Endometrial microvascular endothelial cells (primary cell): ENCODE measurements around the gene PPP2R5E. TPM values are rescaled to one million over a fixed set of nuclear protein-coding genes. Genes with fewer than 3 reads are reported as not detected.

Source experiments
- in situ Hi-C: cut with HindIII; loops from 2 replicates; pipeline ENCODE4 v1.10.0; 2017; ENCODE audit warnings: low sequenced_read_pairs, low pct_unique_long_range_greater_than_20kb; ENCODE audit errors: inconsistent ontology term
- total RNA-seq: library from RNA; depleted of rRNA; stranded (reverse); fragments of >200 nt; gene quantifications from one replicate; pipeline ENCODE4 v1.2.3, GENCODE V29; 2015; ENCODE audit errors: inconsistent ontology term

PPP2R5E gene
- total RNA-seq, 1 donor from 2014 or later = 36.7 TPM

DNA sequence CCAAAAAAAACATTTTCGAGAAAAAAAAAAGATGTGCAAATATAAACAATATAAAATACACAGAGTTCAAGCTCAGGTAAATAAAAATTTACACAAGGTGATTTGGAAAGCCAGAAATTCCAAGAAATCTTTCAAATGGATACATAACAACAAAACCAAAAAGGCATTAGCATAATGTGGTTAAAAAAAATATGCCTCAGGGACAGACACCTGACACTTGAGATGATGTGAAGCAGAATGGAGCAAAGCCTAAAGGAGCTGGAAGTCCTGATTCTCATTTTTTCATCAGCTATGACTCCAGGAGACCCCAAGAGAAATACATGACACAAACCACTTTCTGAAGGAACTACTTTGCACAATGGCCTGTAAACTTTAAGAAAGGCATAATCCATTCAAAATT is 98.6 kb downstream of the PPP2R5E start:
- in situ Hi-C loops = no loop called here

DNA sequence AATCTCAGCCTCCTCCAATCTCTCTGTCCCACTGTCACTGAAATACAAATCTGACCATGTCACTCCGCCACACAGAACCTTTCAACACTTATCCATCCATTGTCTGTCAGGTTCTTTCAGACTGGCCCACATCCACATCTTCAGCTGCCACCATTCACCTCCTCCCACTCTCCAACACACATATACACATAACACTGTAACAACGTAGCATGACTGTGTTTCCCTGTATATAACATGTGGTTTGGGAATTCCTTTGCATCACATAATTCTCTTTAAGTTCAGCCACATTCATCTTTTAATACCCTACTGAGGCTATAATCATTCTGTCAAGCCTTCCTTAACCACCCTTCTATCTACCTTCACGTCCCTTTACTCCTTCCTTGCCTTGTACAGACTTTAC is 99.2 kb downstream of the PPP2R5E start:
- in situ Hi-C loops = no loop called here

- in situ Hi-C loops = no loop called here
Observed at GRCh38 chr14:63443361-63443760, 99.8 kb downstream of the PPP2R5E start.

GRCh38 chr14:63438065-63438757 is 105.0 kb downstream of the PPP2R5E start:
- in situ Hi-C loops = no loop called here

DNA sequence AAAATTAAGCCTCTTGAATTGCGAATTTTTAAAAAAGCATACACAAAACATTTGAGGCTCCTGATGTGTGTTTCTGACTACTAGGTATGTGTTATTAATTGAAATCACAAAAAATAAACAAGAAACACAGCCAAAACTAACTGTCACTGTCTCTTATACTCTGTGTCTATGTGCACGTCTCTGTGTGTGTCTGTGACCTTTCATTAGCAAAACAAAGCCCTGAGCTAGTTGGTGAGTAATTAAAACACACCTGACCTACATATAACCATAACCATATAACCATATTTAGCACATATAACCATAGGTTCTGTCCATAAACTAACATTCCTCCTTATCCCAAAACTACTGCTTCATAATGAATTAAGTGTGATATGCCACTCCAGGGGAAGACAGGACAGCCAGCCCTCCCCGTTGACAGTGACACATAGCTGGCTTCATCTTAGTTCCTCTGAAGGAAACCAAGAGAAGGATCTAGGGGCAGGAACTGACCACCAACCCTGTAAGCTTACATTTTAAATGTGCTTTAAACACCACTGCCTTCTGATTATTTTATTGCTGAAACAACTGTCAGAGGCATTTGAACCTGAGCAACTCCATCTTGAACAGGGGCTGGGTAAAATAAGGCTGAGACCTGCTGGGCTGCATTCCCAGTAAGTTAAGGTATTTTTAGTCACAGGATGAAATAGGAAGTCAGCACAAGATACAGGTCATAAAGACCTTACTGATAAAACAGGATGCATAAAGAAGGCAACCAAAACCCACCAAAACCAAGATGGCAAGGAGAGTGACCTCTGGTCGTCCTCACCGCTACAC is 106.7 kb downstream of the PPP2R5E start:
- in situ Hi-C loops = no loop called here

DNA sequence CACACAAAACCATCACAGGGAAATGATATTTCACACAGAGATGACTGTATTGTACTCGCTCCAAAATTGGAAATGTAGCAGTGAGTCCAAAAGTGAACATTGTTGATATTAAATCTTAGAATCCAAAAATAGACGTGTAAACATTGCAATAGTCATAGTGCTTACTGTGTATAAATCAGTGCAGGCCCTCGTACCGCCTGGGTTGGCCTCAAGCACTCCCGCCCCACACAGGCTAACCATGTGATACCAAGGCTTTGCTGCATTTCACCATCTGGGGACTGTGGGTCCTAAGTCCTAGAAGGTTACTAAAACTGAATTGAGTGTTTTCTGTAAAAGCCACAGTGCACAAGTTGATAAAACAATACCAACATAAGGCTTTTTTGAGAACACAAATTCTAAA is 107.3 kb downstream of the PPP2R5E start:
- in situ Hi-C loops = no loop called here

DNA sequence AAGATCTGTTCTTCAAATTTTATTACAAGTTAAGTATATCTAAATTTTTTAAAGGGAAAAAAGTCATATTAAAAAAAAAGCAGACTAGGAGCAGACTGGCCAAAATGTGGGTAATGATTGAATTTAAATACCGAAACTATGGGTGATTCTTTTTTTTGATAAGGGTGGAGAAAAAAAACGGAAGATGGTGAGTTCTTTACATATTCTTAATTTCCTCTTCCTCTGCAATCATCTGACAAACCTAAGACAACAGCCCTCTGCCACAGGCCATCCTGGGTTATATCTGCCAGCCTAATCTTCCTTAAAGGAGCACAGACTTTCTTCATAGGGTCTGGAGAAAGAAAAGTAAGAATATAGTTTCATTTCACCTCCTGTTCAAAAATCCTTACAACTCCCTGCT is 108.0 kb downstream of the PPP2R5E start:
- in situ Hi-C loops = no loop called here

DNA sequence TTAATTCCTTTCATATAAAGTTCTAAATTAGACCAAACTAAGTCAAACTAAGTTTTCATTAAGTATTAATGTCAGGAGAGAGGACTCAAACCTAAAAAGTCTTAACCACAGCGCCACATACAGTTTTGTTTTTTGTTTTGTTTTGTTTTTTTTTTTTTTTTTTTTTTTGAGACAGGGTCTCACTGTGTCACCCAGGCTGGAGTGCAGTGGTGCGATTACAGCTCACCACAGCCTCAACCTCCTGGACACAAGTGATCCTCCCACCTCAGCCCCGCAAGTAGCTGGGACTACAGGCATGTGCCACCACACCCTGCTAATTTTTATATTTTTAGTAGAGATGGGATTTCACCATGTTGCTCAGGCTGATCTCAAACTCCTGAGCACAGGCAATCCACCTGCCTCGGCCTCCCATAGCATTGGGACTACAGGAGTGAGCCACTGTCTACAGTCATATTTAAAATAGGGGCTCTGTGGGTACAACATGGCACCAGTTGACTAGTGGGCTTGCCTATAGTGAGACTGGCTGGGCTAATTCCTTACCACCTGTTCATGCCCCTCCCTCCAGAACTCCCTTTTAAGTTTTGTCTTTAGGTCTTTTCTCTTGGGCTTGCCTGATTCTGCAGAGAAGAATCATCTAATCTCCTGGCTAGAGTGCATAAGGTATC is 110.2 kb downstream of the PPP2R5E start:
- in situ Hi-C loops = no loop called here

- in situ Hi-C loops = no loop called here
Observed at GRCh38 chr14:63432228-63432627, 110.9 kb downstream of the PPP2R5E start.

- in situ Hi-C loops = no loop called here
Observed at GRCh38 chr14:63431466-63431865, 111.7 kb downstream of the PPP2R5E start.

- in situ Hi-C loops = no loop called here
Observed at GRCh38 chr14:63428486-63428885, 114.7 kb downstream of the PPP2R5E start.

DNA sequence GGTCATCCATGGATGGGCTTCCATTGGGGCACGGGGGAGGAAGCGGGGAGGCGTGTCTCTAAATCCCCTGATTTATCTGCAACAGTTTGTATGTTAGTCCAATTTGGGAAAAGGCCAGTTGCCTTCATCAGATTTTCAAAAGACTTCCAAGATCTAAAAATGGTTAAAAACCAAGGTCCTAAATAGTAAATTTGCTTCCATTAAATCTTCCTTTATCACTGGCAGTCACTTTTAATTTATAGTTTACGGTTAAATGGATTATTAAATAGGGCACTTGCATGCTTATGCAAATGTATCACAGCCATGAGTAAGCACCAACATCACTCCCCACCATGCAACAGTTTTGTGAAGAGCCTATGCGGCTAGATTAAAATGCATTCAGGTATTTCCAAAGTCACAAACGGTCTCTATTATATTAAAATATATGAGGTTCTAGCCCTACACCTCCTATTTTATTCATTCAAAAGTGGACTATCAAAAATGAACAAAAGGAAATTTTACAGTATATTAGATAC is 116.3 kb downstream of the PPP2R5E start:
- in situ Hi-C loops = no loop called here

DNA sequence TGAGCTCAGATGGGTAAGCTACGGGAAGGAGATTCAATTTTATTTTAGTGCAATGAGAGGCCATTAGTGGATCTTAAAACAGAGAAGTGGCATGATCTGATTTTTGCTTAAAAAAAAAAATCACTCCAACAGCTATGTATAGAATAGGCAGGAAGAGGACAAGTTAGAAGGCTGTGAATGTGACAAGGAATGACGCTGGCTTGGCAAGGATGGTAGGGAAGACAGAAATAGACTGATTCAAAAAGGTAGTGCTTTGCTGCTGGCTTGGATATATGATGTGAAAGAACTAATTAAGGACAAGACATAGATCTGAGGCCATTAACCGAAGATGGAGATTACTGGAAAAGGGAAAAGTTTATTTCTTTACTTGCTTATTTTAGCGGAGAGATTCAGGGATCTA is 119.3 kb downstream of the PPP2R5E start:
- in situ Hi-C loops = no loop called here

- in situ Hi-C loops = no loop called here
Observed at GRCh38 chr14:63423381-63423780, 119.8 kb downstream of the PPP2R5E start.

DNA sequence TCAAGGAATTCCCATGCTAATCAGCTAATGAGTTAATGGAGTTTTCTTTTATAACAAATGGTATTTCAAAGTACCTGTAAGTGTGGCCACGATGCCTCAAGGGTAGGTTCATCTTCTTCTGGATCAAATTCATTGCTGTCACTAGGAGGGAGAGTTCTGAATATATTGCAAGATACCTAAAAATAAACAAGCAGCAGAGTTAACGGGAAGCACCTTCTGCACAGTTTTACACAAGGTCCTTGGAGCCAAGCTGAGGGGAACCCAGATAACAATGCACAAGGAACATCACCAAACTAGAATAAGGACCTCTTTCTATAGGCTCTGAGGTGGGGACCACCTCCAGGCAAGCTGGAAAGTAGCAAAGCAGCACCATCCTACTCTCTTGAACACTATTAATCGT is 121.3 kb downstream of the PPP2R5E start:
- in situ Hi-C loops = no loop called here

GRCh38 chr14:63421226-63421625 is 122.0 kb downstream of the PPP2R5E start:
- in situ Hi-C loops = no loop called here

- in situ Hi-C loops = no loop called here
Observed at GRCh38 chr14:63418020-63418419, 125.2 kb downstream of the PPP2R5E start.

DNA sequence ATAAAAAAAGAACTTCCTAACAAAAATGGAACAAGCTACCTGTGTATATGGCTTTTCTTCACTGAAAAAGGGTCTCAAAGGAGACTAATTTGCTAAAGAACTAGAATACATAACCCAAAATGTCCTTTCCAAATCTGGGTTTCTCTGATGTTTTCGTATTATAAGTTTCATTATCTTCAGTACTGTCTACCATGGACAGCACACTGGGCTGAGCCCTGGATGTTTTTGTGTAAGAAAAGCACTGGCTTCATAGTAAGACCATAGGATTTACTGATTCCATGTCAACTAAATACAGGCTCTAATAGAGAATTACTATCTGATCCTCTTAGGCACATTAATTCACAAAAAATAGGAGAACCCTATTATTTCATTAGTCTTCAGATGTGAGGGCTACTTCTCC is 130.2 kb downstream of the PPP2R5E start:
- in situ Hi-C loops = no loop called here

- in situ Hi-C loops = no loop called here
Observed at GRCh38 chr14:63406333-63406732, 136.8 kb downstream of the PPP2R5E start.

DNA sequence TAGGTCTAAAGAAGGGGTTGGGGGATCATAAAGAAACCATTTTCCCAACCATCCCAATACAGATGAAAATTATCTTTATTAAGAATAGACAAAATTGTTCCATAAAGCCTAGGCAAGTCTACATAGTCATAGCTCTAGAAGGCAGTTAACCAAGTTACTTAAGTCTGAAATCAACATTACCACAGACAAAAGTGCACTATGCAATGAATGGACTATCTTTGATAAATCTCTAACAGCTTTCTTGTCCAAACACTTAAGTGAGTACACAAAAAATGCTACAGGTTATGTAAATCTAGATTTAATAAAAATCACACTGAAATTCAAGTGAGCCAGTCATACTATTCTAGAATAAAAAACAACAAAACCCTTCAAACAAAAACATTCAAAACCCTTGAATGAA is 137.5 kb downstream of the PPP2R5E start:
- in situ Hi-C loops = no loop called here
